ENCODE data around the gene WDR36. TPM values are rescaled to one million over a fixed set of nuclear protein-coding genes. Genes with fewer than 3 reads are reported as not detected.

The WDR36 gene
- total and polyA plus RNA-seq, 10 of the 15 experiments (the other 5 are each of a cell fraction or from before 2014, with no cell fraction given), result 13.3 to 61.8 (median 47.0) TPM

GRCh38 chr5:111066261-111066938, 25.7 kb upstream of the WDR36 start (continued):
- TF ChIP-seq, protein P1, sequence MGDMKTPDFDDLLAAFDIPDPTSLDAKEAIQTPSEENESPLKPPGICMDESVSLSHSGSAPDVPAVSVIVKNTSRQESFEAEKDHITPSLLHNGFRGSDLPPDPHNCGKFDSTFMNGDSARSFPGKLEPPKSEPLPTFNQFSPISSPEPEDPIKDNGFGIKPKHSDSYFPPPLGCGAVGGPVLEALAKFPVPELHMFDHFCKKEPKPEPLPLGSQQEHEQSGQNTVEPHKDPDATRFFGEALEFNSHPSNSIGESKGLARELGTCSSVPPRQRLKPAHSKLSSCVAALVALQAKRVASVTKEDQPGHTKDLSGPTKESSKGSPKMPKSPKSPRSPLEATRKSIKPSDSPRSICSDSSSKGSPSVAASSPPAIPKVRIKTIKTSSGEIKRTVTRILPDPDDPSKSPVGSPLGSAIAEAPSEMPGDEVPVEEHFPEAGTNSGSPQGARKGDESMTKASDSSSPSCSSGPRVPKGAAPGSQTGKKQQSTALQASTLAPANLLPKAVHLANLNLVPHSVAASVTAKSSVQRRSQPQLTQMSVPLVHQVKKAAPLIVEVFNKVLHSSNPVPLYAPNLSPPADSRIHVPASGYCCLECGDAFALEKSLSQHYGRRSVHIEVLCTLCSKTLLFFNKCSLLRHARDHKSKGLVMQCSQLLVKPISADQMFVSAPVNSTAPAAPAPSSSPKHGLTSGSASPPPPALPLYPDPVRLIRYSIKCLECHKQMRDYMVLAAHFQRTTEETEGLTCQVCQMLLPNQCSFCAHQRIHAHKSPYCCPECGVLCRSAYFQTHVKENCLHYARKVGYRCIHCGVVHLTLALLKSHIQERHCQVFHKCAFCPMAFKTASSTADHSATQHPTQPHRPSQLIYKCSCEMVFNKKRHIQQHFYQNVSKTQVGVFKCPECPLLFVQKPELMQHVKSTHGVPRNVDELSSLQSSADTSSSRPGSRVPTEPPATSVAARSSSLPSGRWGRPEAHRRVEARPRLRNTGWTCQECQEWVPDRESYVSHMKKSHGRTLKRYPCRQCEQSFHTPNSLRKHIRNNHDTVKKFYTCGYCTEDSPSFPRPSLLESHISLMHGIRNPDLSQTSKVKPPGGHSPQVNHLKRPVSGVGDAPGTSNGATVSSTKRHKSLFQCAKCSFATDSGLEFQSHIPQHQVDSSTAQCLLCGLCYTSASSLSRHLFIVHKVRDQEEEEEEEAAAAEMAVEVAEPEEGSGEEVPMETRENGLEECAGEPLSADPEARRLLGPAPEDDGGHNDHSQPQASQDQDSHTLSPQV (IDR thresholded peaks at IDR 0.05), result no peak
- TF ChIP-seq TCF12 (IDR thresholded peaks at IDR 0.05; ENCODE audit: low read depth, low read length) (no peak), CBX5 (IDR thresholded peaks at IDR 0.05; ENCODE audit: low read depth) (no peak), NR2F1 (conservative IDR thresholded peaks at IDR 0.05) (no peak), NFYB (IDR thresholded peaks at IDR 0.05; ENCODE audit: insufficient read depth, low read depth, low read length) (no peak)
- TF ChIP-seq, protein P2, sequence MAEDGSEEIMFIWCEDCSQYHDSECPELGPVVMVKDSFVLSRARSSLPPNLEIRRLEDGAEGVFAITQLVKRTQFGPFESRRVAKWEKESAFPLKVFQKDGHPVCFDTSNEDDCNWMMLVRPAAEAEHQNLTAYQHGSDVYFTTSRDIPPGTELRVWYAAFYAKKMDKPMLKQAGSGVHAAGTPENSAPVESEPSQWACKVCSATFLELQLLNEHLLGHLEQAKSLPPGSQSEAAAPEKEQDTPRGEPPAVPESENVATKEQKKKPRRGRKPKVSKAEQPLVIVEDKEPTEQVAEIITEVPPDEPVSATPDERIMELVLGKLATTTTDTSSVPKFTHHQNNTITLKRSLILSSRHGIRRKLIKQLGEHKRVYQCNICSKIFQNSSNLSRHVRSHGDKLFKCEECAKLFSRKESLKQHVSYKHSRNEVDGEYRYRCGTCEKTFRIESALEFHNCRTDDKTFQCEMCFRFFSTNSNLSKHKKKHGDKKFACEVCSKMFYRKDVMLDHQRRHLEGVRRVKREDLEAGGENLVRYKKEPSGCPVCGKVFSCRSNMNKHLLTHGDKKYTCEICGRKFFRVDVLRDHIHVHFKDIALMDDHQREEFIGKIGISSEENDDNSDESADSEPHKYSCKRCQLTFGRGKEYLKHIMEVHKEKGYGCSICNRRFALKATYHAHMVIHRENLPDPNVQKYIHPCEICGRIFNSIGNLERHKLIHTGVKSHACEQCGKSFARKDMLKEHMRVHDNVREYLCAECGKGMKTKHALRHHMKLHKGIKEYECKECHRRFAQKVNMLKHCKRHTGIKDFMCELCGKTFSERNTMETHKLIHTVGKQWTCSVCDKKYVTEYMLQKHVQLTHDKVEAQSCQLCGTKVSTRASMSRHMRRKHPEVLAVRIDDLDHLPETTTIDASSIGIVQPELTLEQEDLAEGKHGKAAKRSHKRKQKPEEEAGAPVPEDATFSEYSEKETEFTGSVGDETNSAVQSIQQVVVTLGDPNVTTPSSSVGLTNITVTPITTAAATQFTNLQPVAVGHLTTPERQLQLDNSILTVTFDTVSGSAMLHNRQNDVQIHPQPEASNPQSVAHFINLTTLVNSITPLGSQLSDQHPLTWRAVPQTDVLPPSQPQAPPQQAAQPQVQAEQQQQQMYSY (CRISPR knock-in tag; IDR thresholded peaks at IDR 0.05), result no peak
- TF ChIP-seq, protein P3, sequence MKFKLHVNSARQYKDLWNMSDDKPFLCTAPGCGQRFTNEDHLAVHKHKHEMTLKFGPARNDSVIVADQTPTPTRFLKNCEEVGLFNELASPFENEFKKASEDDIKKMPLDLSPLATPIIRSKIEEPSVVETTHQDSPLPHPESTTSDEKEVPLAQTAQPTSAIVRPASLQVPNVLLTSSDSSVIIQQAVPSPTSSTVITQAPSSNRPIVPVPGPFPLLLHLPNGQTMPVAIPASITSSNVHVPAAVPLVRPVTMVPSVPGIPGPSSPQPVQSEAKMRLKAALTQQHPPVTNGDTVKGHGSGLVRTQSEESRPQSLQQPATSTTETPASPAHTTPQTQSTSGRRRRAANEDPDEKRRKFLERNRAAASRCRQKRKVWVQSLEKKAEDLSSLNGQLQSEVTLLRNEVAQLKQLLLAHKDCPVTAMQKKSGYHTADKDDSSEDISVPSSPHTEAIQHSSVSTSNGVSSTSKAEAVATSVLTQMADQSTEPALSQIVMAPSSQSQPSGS (IDR thresholded peaks at IDR 0.05; ENCODE audit: low read length), result no peak

Measured in GM12878 (cell line).